ENCODE data around the gene CCDC183.
"Not testable (repeated sequence)": the region's sequence is repeated elsewhere in the genome, so short reads cannot be mapped to it uniquely, and the experiment has no call there.

CCDC183 gene

DNA sequence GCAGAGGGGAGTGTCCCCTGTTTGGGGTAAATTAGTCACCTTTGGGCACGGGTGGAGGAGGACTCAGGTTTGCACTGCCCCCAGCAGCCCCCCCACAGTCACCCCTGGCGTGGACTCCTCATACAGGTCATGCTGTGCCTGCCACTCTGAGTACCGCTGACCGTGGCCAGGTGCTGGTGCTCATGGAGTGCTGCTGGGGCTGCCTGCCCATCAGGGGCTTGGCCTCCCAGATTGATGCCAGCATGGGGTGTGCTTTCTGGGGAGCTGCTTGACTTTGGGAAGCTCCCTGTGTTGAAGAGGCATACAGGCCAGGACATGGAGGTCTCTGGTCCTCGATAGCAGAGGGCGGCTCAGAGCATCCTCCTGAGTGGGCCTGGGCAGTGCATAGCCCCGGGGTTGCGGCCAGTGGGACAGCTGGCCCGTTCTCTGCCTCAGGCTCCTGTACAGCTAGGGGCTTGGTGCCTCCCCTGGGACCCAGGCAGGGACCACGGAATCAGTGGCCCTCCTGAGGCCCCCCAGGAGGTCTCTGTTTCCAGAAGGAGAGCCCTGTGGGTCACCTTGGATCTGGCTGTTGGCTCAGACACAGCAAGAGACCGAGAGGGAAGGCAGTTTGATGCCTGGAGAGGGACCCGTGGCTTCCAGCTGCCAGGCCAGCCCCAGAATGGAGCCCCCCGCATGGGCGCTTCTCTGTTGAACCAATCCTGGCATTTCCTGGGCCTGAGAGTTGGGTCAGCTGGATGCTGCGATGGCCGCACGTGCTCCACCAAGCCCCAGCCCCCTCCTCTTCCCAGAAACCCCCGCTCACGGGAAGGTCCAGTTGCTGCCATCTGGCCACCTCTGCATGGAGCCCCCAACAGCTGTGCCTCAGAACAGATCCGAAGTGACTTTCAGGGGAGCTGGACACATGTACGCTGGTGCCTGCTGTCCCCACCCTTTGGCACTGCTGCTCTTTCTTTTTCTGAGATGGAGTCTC, 40.1 kb downstream of the CCDC183 start:
- Mint-ChIP-seq H3K4me3 (no peak overlapping the region), H3K27me3 (no peaks in the 10 kb centered on the region), H3K36me3 (peaks cover 33 to 49% of the 10 kb centered on the region in 2 donors), H3K27ac (peak overlapping the region; percentile 9), H3K4me1 (peaks cover 0 to 5% of the 10 kb centered on the region in 2 donors), H3K9me3 (no peaks in the 10 kb centered on the region)
- DNase-seq, result no peak
- ATAC-seq (replicated peaks), result no peak

DNA sequence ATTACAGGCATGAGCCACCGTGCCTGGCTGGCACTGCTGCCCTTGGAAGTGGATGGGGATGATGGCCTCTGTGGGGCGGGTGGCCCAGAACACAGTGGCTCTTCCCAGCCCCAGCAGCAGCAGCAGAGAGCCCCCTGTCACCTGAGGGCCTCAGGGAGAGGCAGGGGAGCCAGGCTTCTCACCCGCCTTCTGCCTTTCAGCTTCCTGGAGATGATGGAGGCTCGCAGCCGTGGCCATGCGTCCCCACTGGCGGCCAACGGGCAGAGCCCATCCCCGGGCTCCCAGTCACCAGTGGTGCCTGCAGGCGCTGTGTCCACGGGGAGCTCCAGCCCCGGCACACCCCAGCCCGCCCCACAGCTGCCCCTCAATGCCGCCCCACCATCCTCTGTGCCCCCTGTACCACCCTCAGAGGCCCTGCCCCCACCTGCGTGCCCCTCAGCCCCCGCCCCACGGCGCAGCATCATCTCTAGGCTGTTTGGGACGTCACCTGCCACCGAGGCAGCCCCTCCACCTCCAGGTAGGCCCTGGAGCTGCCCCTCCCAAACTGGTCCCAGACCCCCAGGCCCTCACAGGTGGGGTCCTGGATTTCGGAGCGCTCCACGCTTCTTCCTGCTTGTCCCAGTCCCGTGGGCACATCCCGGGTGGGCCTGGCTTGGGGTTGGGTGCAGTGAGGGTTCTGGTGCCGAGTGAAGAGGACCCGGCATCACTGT, 41.2 kb downstream of the CCDC183 start:
- ATAC-seq (replicated peaks) (no peak), DNase-seq (no peak)
- H3K27me3 Mint-ChIP-seq, result peaks cover 0 to 2% of the 10 kb centered on the region in 2 donors
- H3K27ac Mint-ChIP-seq, result no peak overlapping the region
- peaks cover 5 to 10% of the 10 kb centered on the region in 2 donors for H3K4me1 Mint-ChIP-seq
- H3K9me3 Mint-ChIP-seq, result no peaks in the 10 kb centered on the region
- H3K36me3 Mint-ChIP-seq, result peaks cover 27 to 39% of the 10 kb centered on the region in 2 donors
- H3K4me3 Mint-ChIP-seq, result no peak overlapping the region

DNA sequence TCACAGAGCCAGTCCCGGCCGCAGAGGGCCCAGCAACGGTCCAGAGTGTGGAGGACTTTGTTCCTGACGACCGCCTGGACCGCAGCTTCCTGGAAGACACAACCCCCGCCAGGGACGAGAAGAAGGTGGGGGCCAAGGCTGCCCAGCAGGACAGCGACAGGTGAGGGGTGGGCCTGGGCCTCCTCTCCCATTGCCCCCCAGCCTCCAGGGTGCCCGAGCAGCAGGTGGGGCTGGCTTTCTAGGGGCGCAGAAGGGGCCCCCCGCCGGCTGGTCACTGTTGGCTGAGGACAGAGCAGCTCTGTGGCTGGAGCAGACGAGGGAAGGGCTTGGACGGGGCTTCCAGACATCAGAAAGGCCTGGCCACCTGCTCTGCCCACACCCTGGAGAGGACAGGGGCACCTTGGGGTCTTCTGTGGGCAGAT, 41.7 kb downstream of the CCDC183 start:
- ATAC-seq (replicated peaks); H3K4me3 Mint-ChIP-seq; H3K9me3 Mint-ChIP-seq; H3K27me3 Mint-ChIP-seq; DNase-seq; H3K27ac Mint-ChIP-seq: not testable (repeated sequence)
- H3K4me1 Mint-ChIP-seq, result peaks cover 8 to 12% of the 10 kb centered on the region in 2 donors
- peaks cover 27 to 37% of the 10 kb centered on the region in 2 donors for H3K36me3 Mint-ChIP-seq

DNA sequence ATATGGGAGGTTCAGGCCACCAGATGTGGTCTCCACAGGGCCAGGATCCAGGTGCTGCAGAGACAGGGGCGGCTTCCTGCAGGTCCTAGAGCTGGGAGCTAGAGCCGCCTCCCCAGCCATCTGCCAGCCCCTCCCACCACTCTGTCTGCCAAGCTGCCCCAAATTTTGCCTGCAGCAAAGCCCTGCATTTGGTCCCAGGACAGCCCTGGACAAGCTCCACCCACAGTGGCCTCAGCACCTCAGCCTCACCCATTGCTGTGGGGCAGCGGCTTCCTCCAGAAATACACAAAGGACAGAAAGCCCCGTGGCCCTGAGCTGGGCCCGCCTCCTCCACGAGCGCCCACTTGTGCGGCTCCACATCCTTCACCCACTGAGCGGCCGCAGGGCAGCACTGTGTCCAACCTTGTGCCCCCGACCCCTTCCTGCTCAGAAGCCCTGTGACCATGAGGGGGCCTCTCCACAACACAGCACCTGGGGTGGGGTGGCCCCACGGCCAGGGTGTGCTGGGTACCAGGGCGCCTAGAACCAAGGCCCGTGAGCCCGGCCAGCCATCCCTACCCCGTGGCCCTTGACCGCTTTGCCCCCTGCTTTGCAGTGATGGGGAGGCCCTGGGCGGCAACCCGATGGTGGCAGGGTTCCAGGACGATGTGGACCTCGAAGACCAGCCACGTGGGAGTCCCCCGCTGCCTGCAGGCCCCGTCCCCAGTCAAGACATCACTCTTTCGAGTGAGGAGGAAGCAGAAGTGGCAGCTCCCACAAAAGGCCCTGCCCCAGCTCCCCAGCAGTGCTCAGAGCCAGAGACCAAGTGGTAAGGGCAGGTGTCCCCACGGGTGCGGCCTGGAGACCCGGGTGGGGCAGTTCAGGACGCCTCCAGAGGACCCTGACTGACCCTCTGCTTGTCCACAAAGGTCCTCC, 42.4 kb downstream of the CCDC183 start:
- H3K9me3 Mint-ChIP-seq, result no peaks in the 10 kb centered on the region
- DNase-seq (no peak), ATAC-seq (replicated peaks) (no peak)
- no peak overlapping the region for H3K27ac Mint-ChIP-seq
- peaks cover 13 to 15% of the 10 kb centered on the region in 2 donors for H3K4me1 Mint-ChIP-seq
- peaks cover 27 to 37% of the 10 kb centered on the region in 2 donors for H3K36me3 Mint-ChIP-seq
- H3K4me3 Mint-ChIP-seq, result no peak overlapping the region
- peaks cover 0 to 5% of the 10 kb centered on the region in 2 donors for H3K27me3 Mint-ChIP-seq

DNA sequence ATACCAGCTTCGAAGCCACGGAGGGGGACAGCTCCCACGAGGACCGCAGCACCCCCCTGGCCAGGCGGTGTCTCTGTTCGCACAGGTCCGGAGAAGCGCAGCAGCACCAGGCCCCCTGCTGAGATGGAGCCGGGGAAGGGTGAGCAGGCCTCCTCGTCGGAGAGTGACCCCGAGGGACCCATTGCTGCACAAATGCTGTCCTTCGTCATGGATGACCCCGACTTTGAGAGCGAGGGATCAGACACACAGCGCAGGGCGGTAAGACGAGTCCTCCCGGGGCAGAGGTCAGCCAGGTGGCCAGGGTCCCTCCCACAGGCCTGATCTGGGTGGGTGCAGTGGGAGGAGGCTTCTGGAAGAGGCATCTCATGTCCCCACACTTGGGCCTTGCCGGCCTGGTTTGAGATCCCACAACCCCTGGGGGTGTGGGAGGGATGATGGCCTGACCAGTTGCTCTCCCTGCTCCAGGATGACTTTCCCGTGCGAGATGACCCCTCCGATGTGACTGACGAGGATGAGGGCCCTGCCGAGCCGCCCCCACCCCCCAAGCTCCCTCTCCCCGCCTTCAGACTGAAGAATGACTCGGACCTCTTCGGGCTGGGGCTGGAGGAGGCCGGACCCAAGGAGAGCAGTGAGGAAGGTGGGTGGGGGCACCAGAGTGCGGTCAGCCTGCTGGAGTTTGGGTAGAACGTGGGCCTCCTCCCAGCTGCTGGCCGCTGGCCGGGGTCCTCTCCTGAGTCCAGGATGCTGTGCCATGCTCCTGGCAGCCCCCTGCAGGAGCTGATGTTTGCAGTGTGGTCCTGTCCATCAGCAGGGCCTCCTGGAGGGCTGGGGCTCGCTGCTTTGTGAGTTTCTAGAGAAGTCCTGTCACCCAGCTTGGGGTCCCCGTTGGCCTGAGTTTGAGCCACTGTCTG, 43.3 kb downstream of the CCDC183 start:
- H3K4me1 Mint-ChIP-seq, result peaks cover 18 to 19% of the 10 kb centered on the region in 2 donors
- H3K4me3 Mint-ChIP-seq, result peak overlapping the region; percentile 0 to 43
- H3K36me3 Mint-ChIP-seq, result peaks cover 28 to 33% of the 10 kb centered on the region in 2 donors
- peak overlapping the region; percentile 52 for H3K27ac Mint-ChIP-seq
- H3K27me3 Mint-ChIP-seq, result peaks cover 0 to 11% of the 10 kb centered on the region in 2 donors
- DNase-seq, result no peak
- H3K9me3 Mint-ChIP-seq, result no peaks in the 10 kb centered on the region
- no peak for ATAC-seq (replicated peaks)

DNA sequence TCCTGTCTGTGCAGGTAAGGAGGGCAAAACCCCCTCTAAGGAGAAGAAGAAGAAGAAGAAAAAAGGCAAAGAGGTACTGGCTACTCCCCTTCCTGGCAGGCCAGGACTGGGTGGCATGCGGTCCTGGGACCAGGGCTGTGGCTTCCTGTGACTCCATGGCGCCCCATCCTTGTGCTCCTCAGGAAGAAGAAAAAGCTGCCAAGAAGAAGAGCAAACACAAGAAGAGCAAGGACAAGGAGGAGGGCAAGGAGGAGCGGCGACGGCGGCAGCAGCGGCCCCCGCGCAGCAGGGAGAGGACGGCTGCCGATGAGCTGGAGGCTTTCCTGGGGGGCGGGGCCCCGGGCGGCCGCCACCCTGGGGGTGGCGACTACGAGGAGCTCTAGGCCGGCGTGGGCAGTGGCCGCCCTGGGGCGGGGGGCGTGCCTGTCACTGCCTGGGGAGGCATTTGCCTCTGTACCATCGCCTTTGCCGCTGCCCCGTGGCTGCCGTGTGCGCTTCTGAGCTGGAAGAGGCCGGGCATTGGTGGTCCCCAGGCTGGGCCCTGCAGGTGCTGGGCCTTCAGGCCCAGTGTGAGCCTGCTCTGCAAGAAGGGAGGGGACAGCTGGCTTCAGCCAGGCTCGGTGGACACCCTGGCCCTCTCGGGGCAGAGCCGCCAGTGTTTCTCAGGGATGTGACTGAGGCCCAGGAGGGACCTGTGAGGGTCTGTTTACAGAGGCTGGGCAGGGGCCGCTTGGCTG, 44.2 kb downstream of the CCDC183 start:
- Mint-ChIP-seq H3K27me3 (peaks cover 0 to 11% of the 10 kb centered on the region in 2 donors), H3K9me3 (no peaks in the 10 kb centered on the region), H3K36me3 (peaks cover 26 to 30% of the 10 kb centered on the region in 2 donors), H3K4me1 (peaks cover 18 to 19% of the 10 kb centered on the region in 2 donors), H3K4me3 (peak overlapping the region; percentile 0 to 43), H3K27ac (peak overlapping the region; percentile 52)
- no peak for ATAC-seq (replicated peaks)
- no peak for DNase-seq

DNA sequence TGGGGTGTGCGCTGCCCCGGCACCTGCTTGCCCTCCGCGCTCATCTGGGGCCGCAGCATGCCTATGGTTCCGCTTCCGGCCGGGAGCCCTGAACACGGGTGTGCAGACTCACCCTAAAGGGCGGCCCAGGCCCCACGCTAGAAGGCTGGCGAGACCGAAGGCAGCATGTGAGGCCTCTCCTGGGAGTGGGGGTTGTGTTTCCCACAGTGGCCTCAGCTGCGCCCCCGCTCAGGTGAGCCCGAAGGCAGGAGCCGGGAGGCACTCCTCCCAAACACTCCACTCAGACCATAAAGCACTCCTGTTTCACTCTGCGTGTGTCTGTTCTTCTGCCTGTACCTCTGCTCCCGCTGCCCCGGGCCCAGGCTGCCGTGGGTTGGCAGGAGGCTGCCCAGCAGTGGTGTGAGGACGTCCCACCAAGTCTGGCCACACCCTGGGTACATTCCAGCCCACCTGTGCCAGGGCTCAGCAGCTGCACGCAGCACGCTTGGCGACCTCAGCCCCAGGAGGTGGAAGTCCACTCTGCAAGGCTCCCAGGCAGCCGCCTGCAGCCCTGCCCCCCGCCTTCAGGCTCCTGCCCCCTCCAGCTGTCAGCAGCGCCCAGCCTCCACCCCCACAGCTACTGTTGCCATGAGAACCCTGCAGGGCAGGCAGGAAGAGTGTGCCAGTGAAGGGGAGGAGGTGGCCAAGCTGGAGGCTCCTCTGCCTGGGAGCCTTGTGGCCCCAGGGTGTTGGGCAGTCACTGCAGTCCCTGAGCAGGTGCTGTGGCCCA, 44.9 kb downstream of the CCDC183 start:
- Mint-ChIP-seq H3K27ac (peak overlapping the region; percentile 20), H3K4me3 (peak overlapping the region in 1 of 2 donors; percentile 4), H3K36me3 (peaks cover 26 to 27% of the 10 kb centered on the region in 2 donors), H3K4me1 (peaks cover 18 to 19% of the 10 kb centered on the region in 2 donors), H3K27me3 (peaks cover 0 to 12% of the 10 kb centered on the region in 2 donors), H3K9me3 (no peaks in the 10 kb centered on the region)
- DNase-seq (no peak), ATAC-seq (replicated peaks) (no peak)

DNA sequence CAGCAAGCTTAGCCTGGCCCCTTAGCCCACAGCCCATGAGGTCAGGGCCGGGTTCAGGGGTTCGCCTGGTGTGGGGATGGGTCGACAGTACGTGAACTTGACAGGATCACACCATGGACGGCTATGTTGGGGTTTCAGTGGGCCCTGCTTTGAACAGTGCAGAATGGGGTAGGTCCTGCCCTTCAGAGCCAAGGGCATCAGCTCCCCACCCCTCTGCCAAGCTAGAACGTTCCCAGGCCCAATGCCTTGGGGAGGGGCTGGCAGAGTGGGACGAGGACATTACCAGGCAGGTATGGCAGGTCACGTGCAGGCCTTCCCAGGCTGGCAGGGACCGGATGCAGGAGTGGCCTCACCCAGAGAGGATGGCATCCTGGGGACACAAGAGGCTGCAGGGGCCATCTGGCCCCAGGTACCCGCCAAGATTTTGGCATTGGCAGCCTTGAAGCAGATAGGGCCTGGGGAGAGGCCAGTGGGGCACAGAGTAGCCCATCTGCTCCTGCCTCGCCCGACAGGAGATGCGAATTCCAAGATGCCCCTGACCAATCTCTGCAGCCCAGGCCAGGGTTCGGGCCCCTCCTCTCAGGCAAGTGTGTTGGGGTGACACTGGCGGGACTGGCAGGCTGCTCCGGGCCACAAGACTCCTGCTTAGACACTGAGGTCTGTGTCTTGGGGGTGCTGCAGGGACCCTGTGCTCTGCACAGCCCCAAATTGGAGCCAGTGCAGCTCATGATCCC, 45.7 kb downstream of the CCDC183 start:
- not testable (repeated sequence) for DNase-seq; H3K9me3 Mint-ChIP-seq; H3K27ac Mint-ChIP-seq; ATAC-seq (replicated peaks)
- H3K4me1 Mint-ChIP-seq, result peaks cover 20 to 24% of the 10 kb centered on the region in 2 donors
- H3K27me3 Mint-ChIP-seq, result peaks cover 4 to 18% of the 10 kb centered on the region in 2 donors
- H3K4me3 Mint-ChIP-seq, result peak overlapping the region; percentile 4 to 97
- H3K36me3 Mint-ChIP-seq, result peaks cover 26 to 30% of the 10 kb centered on the region in 2 donors

DNA sequence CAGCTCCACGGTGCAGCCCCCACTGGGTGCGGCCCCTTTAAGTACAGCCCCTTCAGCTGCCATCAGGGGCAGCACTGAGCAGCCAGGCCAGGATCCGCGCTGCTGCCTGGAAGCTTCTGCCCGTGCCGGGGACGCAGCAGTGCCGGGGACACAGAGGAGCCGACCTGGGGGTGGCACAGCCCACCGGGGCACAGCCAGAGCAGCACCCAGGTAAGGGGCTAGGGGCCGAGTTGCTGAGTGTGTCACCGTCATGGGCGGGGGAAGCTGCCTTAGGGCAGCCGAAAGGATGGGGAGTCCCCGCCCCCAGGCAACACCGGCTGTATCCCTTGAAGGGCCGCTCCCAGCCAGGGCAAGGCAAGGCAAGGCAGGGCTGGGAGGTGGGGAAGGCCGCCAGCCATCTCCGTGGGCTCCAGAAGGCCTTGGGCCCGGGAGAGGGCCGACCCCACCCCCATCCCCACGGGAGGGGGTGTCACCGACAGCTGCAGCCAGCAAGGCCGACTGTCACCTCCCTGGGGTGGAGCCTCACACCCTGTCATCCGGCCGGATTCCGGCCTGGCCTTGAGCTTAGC, 46.3 kb downstream of the CCDC183 start, which contains the start of gene AJM1:
AJM1 (plus strand) TSS at position 99 of the 569 bp plus-strand sequence. CDS start 1,937 bp downstream, outside the sequence.
- Mint-ChIP-seq H3K4me3 (peak within 1 kb of the TSS; percentile 88 to 97), H3K27ac (peak within 1 kb of the TSS; percentile 89), H3K4me1 (peaks cover 24 to 30% of the 10 kb centered on the region in 2 donors), H3K27me3 (peaks cover 4 to 23% of the 10 kb centered on the region in 2 donors), H3K36me3 (peaks cover 26 to 31% of the 10 kb centered on the region in 2 donors)
- peak; percentile 89 to 93 for ATAC-seq (replicated peaks)
- not testable (repeated sequence) for H3K9me3 Mint-ChIP-seq
- peak; percentile 77 for DNase-seq

DNA sequence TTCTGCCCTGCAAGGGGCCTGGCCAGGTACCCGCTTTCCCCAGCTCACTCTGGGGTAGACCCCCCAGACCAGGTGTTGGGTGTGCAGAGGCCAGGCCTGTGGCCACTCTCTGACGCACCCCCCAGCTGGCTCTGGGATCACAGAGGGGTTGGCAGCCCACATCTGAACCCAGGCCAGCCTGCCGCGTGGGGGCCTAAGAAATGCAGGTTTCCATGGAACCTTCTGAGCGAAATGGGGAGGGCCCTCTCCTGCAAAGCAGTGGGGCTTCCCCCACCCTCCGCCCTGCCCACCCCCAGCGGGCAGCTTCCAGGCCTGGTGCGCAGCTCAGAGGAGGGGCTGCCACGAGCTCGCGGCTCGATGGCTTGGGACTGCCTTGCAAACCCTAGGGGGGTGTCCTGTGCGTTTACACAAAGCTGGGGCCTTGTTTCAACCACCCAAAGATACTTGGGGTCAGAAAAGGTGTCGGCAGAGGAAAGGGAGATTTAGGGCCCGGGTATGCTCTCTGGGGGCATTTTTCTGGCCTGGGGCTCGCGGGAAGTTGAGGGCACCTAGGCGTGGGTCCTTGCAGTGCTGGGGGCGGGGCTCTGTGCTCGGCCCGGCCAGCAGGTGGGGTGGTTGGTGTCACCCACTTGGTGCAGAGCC, 47.1 kb downstream of the CCDC183 start:
- peaks cover 11 to 30% of the 10 kb centered on the region in 2 donors for H3K27me3 Mint-ChIP-seq
- H3K4me3 Mint-ChIP-seq, result peak overlapping the region; percentile 57 to 63
- not testable (repeated sequence) for DNase-seq, H3K9me3 Mint-ChIP-seq
- peaks cover 31 to 33% of the 10 kb centered on the region in 2 donors for H3K36me3 Mint-ChIP-seq
- H3K4me1 Mint-ChIP-seq, result peaks cover 30 to 37% of the 10 kb centered on the region in 2 donors
- peak overlapping the region; percentile 87 for H3K27ac Mint-ChIP-seq
- peak in 1 of 2 donors; percentile 5 for ATAC-seq (replicated peaks)
